Progenitor cell of endocrine pancreas (in vitro differentiated cells): ENCODE measurements around the gene GTF2A1L. TPM values are rescaled to one million over a fixed set of nuclear protein-coding genes. Genes with fewer than 3 reads are reported as not detected.

Experiments
- DNase-seq: peaks from one replicate; pipeline ENCODE4 v3.0.0; 2021; ENCODE audit warnings: low spot score; ENCODE audit not compliant: unreplicated experiment
- H3K27ac Mint-ChIP-seq: 2 replicates; pipeline ENCODE4 v1.8.0; 2021; ENCODE audit warnings: mild to moderate bottlenecking, moderate library complexity, mixed read lengths
- H3K27me3 Mint-ChIP-seq: 2 replicates; pipeline ENCODE4 v1.8.0; 2021; ENCODE audit warnings: mixed read lengths
- H3K36me3 Mint-ChIP-seq: 2 replicates; pipeline ENCODE4 v1.8.0; 2022; ENCODE audit warnings: mixed read lengths; ENCODE audit not compliant: insufficient read depth
- H3K4me1 Mint-ChIP-seq: 2 replicates; pipeline ENCODE4 v1.8.0; 2021; ENCODE audit warnings: low read depth, mixed read lengths
- H3K4me3 Mint-ChIP-seq: 2 replicates; pipeline ENCODE4 v1.8.0; 2021; ENCODE audit warnings: low read depth, mild to moderate bottlenecking, moderate library complexity, mixed read lengths
- H3K9me3 Mint-ChIP-seq: 2 replicates; pipeline ENCODE4 v1.8.0; 2021; ENCODE audit warnings: low read depth, mixed read lengths
- CTCF ChIP-seq: fragments of 200-600 bp; sonication (generic); IDR thresholded peaks from one replicate; pipeline ENCODE4 v1.5.0; 2021; ENCODE audit warnings: antibody characterized with exemption, mild to moderate bottlenecking; ENCODE audit not compliant: unreplicated experiment
- total RNA-seq: library from RNA; stranded (reverse); gene quantifications from 2 replicates; pipeline ENCODE4 v1.2.1, GENCODE V29; 2021

GTF2A1L gene
- total RNA-seq, 1 donor from 2014 or later = not detected

DNA sequence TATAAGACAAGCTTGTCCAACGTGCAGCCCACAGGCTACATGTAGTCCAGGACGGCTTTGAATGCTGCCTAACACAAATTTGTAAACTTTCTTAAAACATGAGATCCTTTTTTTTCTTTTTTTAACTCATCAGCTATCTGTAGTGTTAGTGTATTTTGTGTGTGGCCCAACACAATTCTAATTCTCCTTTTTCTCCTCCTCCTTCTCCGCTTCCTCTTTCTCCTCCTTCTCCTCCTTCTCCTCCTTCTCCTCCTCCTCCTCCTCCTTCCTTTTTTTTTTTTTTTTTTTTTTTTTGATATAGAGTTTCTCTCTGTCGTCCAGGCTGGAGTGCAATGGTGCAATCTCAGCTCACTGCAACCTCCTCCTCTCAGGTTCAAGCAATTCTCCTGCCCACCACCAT is 39.3 kb upstream of the GTF2A1L start:
- Mint-ChIP-seq H3K4me3 (no peak overlapping the region), H3K27me3 (no peaks in the 10 kb centered on the region), H3K4me1 (no peaks in the 10 kb centered on the region), H3K9me3 (peaks cover 3% of the 10 kb centered on the region), H3K36me3 (peaks cover 14% of the 10 kb centered on the region), H3K27ac (no peak overlapping the region)
- no peak for DNase-seq
- TF ChIP-seq CTCF = no peak

DNA sequence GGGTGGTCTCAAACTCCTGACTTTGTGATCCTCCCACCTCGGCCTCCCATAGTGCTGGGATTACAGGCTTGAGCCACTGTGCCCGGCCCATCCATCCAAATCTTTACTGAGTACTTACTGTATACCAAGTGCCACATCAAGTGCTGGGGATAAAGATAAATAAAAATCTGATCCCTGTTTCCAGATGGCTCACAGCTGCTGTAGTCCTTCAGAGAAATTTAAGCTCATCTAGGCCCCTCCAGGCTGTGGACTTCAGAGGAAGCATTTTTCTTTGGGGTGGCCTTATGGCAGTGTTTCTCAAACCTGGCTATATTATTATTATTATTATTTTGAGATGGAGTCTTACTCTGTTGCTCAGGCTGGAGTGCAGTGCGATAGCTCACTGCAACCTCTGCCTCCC is 33.7 kb upstream of the GTF2A1L start:
- H3K36me3 Mint-ChIP-seq = peaks cover 18% of the 10 kb centered on the region
- peaks cover 3% of the 10 kb centered on the region for H3K9me3 Mint-ChIP-seq
- no peaks in the 10 kb centered on the region for H3K27me3 Mint-ChIP-seq
- H3K27ac Mint-ChIP-seq = no peak overlapping the region
- DNase-seq = no peak
- no peak for TF ChIP-seq CTCF
- H3K4me3 Mint-ChIP-seq = no peak overlapping the region
- peaks cover 8% of the 10 kb centered on the region for H3K4me1 Mint-ChIP-seq

DNA sequence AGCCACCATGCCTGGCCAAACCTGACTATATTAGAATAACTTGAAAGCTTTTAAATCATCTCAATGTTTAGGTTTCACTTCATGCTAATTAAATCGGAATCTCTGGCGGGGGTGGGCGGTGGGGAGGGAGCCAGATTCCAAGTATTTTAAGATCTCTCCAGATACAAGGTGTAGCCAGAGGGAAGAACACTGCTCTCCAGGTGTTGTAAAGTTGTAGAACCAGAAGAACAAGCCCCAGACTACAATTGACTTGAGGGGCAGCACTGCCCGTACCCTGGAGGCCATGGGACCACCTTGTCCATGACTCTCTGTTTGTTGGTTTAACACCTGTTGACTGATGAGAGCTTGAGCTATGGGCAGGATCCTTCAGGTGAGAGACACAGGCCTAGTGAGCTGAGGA is 33.1 kb upstream of the GTF2A1L start:
- H3K9me3 Mint-ChIP-seq = peaks cover 3% of the 10 kb centered on the region
- no peak overlapping the region for H3K27ac Mint-ChIP-seq
- peaks cover 10% of the 10 kb centered on the region for H3K4me1 Mint-ChIP-seq
- no peak for TF ChIP-seq CTCF
- no peaks in the 10 kb centered on the region for H3K27me3 Mint-ChIP-seq
- H3K4me3 Mint-ChIP-seq = no peak overlapping the region
- H3K36me3 Mint-ChIP-seq = peaks cover 17% of the 10 kb centered on the region
- no peak for DNase-seq

- peaks cover 10% of the 10 kb centered on the region for H3K4me1 Mint-ChIP-seq
- TF ChIP-seq CTCF = no peak
- no peak for DNase-seq
- no peak overlapping the region for H3K4me3 Mint-ChIP-seq
- peaks cover 2% of the 10 kb centered on the region for H3K9me3 Mint-ChIP-seq
- H3K27me3 Mint-ChIP-seq = no peaks in the 10 kb centered on the region
- H3K27ac Mint-ChIP-seq = no peak overlapping the region
- peaks cover 11% of the 10 kb centered on the region for H3K36me3 Mint-ChIP-seq
Observed at GRCh38 chr2:48586433-48586832, 31.2 kb upstream of the GTF2A1L start.

DNA sequence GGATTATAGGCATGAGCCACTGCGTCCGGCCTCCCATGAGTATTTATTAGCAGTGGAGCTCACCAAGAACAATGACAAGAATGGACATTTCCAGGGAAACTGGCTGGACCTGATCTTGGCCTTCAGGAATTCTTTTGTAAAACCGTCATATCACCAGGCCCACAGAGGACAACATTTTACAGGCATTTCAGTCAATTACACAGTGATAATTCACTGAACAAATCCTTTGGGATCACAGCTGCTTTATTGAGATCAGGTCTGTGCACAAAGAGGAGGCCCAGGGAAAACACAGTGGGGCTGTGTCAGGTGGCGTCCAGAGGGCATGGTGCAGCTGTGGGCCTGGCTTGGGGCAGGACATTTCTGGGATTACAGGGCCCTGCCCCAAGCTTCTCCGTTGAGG is 30.1 kb upstream of the GTF2A1L start:
- no peak for TF ChIP-seq CTCF
- H3K27me3 Mint-ChIP-seq = no peaks in the 10 kb centered on the region
- H3K4me3 Mint-ChIP-seq = no peak overlapping the region

More for the DNA sequence above, 30.1 kb upstream of the GTF2A1L start:
- H3K9me3 Mint-ChIP-seq = no peaks in the 10 kb centered on the region
- peak overlapping the region; percentile 72 for H3K27ac Mint-ChIP-seq
- no peak for DNase-seq
- H3K36me3 Mint-ChIP-seq = peaks cover 5% of the 10 kb centered on the region
- peaks cover 10% of the 10 kb centered on the region for H3K4me1 Mint-ChIP-seq
